SKM-1 (cell line): ENCODE results near the gene PVALEF.

ENCODE experiments used
- DNase-seq: peaks from one replicate; lab custom pipeline; 2025; ENCODE audit not compliant: unreplicated experiment; lab: John Stamatoyannopoulos, UW

The PVALEF gene

GRCh38 chr17:81128338-81128737 is 37.0 kb upstream of the PVALEF start:
- no peak for DNase-seq

GRCh38 chr17:81128774-81129173 is 36.5 kb upstream of the PVALEF start:
- DNase-seq: no peak

- DNase-seq: no peak
Measured at GRCh38 chr17:81129289-81129688, 36.0 kb upstream of the PVALEF start.

GRCh38 chr17:81129711-81130367 is 35.5 kb upstream of the PVALEF start:
- DNase-seq: no peak

- no peak for DNase-seq
Measured at GRCh38 chr17:81130385-81131361, 34.6 kb upstream of the PVALEF start.

- DNase-seq: no peak
Measured at GRCh38 chr17:81131486-81132196, 33.7 kb upstream of the PVALEF start.

- DNase-seq: no peak
Measured at GRCh38 chr17:81132197-81132540, 33.1 kb upstream of the PVALEF start.

- no peak for DNase-seq
Measured at GRCh38 chr17:81132770-81133723, 32.3 kb upstream of the PVALEF start.

GRCh38 chr17:81134064-81134781 is 31.1 kb upstream of the PVALEF start:
- no peak for DNase-seq

- DNase-seq: no peak
Measured at GRCh38 chr17:81135505-81136278, 29.6 kb upstream of the PVALEF start.

GRCh38 chr17:81136366-81136765 is 28.9 kb upstream of the PVALEF start:
- no peak for DNase-seq

- DNase-seq: no peak
Measured at GRCh38 chr17:81137248-81137647, 28.1 kb upstream of the PVALEF start.

- no peak for DNase-seq
Measured at GRCh38 chr17:81138083-81138482, 27.2 kb upstream of the PVALEF start.

GRCh38 chr17:81138500-81138899 is 26.8 kb upstream of the PVALEF start:
- DNase-seq: no peak

- DNase-seq: no peak
Measured at GRCh38 chr17:81139428-81139827, 25.9 kb upstream of the PVALEF start.

- no peak for DNase-seq
Measured at GRCh38 chr17:81140018-81140417, 25.3 kb upstream of the PVALEF start.

GRCh38 chr17:81140695-81141094 is 24.6 kb upstream of the PVALEF start:
- DNase-seq: no peak

GRCh38 chr17:81142301-81143199 is 22.8 kb upstream of the PVALEF start:
- DNase-seq: peak; percentile 24
